SW 1271 (cell line): ENCODE data around the gene CCNG1.

Experiments
- DNase-seq, 2 experiments: peaks; one replicate each; lab custom pipeline; 2025; lab: John Stamatoyannopoulos, UW

CCNG1 gene

GRCh38 chr5:163489745-163490075 lies 52.3 kb downstream of the CCNG1 start:
- DNase-seq = no peak
